ENCODE data around the gene TNK1.

- TF ChIP-seq, protein P1, sequence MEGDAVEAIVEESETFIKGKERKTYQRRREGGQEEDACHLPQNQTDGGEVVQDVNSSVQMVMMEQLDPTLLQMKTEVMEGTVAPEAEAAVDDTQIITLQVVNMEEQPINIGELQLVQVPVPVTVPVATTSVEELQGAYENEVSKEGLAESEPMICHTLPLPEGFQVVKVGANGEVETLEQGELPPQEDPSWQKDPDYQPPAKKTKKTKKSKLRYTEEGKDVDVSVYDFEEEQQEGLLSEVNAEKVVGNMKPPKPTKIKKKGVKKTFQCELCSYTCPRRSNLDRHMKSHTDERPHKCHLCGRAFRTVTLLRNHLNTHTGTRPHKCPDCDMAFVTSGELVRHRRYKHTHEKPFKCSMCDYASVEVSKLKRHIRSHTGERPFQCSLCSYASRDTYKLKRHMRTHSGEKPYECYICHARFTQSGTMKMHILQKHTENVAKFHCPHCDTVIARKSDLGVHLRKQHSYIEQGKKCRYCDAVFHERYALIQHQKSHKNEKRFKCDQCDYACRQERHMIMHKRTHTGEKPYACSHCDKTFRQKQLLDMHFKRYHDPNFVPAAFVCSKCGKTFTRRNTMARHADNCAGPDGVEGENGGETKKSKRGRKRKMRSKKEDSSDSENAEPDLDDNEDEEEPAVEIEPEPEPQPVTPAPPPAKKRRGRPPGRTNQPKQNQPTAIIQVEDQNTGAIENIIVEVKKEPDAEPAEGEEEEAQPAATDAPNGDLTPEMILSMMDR (IDR thresholded peaks at IDR 0.05): no peak
- TF ChIP-seq EP300 (IDR thresholded peaks at IDR 0.05) (no peak), POLR2A (IDR thresholded peaks at IDR 0.05) (no peak)
Measured at GRCh38 chr17:7419819-7420610, 39.1 kb downstream of the TNK1 start, which contains the start of gene SPEM1.
